Right ventricle myocardium superior (tissue), 1 donor: Measurements from ENCODE around the gene ZNF91. TPM values are rescaled to one million over a fixed set of nuclear protein-coding genes. Genes with fewer than 3 reads are reported as not detected.

Experiments used
- total RNA-seq: library from RNA; stranded (reverse); fragmentation: NEBNext Ultra II Directional; extraction: Animal tissue kit (Norgen Biotek cat#: 25700); gene quantifications from one replicate; pipeline ENCODE4 v1.2.1, GENCODE V29; 2021
- donor health status: DM: no; HTN: yes; CAD: no; lungs with severe emphysema.

The ZNF91 gene
- total RNA-seq, 1 donor from 2014 or later, result 90.6 TPM

Other genes starting within 250 kb of the ZNF91 start
- gene ZNF724, start 145.1 kb downstream of the ZNF91 start, total RNA-seq, result 1.3 TPM